NCI-H1694 treated with DMSO at 0.1 percent for 48 hours (cell line): ENCODE data around the gene MTF1.

Experiments
- DNase-seq: peaks from one replicate; lab custom pipeline; 2025; lab: John Stamatoyannopoulos, UW

The MTF1 gene

GRCh38 chr1:37867784-37868183 lies 8.4 kb upstream of the MTF1 start:
- DNase-seq: no peak

DNA sequence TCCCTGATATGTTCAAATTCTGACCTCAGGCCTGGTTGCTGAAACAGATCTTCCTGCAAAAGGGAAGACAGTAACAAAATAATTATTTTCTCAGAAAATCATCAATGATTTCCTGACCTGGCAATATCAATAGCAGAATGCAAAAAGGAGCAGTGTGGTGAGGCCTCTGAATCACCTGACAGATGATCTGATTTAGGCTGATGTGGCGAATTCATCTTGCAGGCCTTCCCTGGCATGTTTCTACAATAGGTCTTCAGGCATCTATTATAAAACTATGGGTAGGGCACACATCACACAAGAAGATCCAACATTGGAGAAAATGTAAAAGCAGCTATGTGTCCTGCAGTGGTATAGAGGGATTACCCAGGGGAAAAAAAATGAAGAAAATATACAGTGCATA lies 7.1 kb upstream of the MTF1 start:
- DNase-seq: no peak

DNA sequence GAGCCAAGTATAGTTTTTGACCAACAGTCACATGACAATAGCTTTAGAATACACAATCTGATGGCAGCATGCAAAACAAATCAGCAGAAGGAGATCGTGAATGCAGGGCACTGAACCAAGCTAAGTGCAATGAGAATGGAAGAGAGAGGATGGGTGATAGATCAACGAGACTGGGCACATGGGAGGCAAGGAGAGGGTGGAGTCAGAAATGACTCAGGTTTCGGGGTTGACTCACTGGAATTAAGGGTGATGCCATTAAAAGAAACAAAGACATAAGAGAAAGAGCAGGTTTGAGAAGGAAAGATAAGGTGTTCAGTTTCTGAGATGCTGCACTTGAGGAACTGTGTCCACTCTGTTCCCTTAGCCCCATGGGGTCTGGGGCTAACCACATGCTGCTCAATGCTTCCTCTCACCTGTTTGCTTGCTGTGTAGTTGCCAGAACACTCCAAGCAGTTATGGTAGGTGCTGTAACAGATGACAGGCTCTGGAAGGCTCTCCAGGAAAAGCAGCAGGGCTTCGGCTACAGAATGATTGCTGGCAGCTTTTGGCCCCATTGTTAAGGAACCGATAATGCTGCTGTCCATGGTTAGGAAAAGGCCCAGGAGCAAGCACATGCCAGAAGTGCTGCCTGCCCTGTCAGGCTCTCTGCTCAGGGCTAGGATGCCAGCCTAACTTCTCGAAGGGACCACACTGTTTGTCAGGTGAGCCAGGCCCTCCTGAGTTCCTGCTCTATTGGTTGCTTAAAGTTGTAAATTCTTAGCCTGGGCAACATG lies 6.1 kb upstream of the MTF1 start:
- DNase-seq: no peak

GRCh38 chr1:37862330-37862729 lies 2.9 kb upstream of the MTF1 start:
- DNase-seq: no peak

GRCh38 chr1:37861151-37861550 lies 1.8 kb upstream of the MTF1 start:
- no peak for DNase-seq

GRCh38 chr1:37860346-37860666 lies 914 bp upstream of the MTF1 start:
- no peak for DNase-seq

GRCh38 chr1:37858931-37859506 lies 373 bp downstream of the MTF1 start:
- no peak for DNase-seq

DNA sequence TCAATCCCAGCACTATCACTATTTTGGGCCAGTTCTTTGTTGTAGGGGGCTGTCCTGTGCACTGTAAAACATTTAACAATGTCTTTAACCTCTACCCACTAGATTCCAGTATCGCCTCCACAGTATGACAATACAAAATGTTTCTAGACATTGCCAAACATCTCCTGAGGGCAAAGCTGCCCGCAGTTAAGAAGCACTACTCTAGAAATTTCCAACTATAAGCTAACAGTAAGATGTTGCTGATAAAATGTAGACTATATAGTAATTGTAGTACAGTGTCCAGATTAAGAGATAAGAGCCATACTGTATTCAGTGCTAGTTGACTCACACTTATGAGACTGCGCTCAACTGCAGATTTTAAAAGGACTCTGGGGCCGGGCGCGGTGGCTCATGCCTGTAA lies 5.0 kb downstream of the MTF1 start:
- no peak for DNase-seq

DNA sequence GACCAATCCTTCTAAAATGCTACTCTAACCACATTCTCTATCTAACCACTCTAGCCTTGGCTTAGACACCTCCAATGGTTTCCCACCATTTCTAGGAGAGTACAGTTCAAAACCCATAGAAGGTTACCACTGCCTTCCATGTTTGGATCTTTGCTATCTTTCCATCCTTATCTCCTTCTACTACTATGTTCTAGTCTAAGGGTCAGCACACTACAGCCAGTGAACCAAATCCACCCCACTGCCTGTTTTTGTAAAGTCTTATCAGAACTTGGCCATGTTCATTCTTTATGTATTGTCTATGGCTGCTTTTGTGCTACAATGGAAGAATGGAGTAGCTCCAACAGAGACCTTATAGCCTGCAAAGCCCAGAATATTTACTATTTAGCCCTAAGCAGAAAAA lies 6.2 kb downstream of the MTF1 start:
- no peak for DNase-seq

DNA sequence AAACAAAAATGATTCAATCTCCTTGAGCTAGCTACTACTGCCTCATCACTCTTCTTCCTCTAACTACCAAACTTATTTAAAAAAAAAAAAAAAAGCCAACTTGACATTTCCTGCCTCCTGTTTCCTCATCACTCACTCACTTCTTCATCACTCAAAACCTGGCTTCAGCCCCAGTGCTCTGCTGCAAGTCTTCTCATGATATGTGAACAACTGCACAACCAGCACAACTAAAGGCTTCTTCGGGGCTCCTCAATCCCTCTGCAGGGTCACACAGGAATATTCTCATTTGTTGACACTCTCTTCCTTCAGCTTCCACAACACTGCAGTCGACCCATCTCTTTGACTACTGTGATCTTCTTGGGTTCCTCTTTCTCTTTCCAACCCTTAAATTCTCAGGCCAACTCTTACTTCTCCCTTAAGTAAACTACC lies 7.6 kb downstream of the MTF1 start:
- no peak for DNase-seq

- no peak for DNase-seq
Observed at GRCh38 chr1:37851262-37851661, 8.1 kb downstream of the MTF1 start.

DNA sequence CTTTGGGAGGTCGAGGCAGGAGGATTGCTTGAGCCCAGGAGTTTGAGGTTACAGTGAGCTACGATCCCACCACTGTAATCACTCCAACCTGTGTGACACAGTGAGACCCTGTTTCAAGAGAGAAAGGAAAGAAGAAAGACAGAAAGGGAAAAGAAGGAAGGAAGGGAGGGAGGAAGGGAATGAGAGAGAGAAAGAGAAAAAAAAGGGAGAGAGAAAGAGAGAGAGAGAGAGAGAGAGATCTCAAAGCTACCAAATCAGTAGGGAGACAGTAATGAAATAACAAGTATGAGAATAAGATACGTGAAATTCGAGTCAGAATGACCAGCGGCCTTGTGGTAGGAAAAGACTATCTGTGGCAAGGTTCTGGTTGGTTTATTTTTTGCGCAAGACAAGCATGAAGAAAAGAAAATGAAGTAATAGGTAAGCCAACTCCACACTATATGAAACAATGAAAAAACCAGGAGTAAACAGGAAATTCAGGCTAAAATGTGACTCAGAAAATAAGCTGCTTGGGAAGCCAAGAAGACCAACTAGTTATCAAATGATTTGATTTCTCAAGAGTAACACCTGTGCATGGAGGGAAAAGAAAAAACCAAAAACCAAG lies 8.9 kb downstream of the MTF1 start:
- no peak for DNase-seq

DNA sequence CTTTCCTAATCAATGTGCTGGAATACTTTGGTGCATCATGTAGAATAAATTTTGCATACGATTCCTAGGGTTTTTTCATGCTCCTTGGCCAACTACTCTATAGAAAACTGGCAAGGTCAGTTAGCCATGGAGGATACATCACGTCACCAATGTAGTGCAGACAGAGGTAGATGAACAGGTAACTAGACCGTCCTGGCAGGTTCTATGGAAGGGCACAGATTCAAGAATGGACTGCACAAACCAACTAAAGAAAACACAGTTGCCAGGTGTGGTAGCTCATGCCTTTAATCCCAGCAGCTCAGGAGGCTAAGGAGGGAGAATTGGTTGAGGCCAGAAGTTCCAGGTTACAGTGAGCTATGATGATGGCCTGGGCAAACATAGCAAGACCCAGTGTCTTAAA lies 9.9 kb downstream of the MTF1 start:
- DNase-seq: no peak

DNA sequence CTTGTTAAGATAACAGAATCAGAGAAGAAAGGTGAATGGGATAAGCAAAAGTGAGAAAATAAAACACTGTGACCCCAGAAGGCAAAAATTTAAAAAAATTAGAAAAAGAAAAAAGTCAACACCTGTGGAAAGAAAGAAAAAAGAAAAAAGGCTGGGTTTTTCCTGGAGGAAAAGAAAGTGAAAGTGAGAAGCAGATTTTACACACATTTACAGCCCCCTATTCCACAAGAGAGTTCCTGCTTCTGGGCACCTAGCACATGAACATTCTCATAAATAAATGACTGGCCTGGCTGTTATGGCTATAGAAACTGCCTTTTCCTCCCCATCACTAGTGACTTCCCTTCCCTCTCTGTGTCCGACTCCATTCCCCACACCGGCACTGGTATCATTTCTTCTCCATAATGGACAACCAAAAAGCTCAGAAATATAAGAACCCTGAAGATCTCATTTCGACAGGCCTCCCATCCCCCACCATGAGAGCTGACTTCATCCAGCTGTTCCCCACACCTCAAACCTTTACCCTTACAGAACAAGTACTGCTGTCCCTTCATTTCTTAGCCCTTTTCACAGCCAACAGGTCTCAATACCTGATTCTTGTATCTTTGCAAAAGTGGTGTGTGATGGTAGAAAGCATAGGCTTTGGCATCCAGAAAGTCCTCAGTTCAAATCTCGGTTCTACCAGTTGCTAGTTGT lies 12.6 kb downstream of the MTF1 start:
- no peak for DNase-seq

DNA sequence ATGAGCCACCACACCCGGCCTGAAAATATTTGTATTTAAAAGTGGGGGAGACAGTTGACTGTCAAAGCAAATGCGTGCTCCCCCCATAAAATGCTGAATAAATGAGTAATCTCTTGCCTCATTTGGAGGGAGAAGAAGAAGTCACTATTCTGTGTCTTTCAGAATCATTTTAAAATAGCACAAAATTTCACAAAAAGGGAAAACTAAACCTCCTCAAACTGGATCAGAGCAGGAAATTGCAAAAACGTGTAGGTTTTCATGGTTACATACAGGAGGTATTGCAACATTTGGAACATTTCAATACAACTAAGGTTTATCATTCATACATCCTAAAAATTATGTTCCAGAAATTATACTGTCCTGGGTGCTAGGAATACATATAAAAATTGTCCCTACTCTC lies 13.6 kb downstream of the MTF1 start:
- no peak for DNase-seq

DNA sequence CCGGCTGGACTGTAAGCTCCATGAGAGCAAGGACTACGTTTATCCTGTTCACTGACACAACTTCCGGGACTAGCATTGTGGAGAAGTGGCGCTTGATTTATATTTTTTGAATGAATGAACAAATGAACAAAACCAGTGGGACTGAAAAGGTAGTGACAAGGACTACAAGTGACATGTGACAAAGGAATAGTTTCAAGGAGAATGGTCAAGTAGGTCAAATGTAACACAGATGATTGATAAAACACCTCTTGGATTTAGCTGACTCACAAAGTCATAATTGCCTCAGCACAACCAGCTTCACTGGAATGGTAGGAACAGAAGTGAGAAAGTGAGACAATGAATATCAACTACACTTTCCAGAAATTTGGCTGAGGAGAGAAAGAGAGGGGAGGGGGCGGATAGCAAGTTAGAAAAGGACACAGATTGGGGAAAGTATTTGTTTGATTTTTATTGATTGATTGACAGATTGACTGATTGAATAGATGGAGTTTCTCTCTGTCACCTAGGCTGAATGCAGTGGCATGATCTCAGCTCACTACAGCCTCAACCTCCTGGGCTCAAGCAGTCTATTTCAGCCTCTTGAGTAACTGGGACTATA lies 14.2 kb downstream of the MTF1 start:
- DNase-seq: no peak

- no peak for DNase-seq
Observed at GRCh38 chr1:37844536-37844935, 14.9 kb downstream of the MTF1 start.

DNA sequence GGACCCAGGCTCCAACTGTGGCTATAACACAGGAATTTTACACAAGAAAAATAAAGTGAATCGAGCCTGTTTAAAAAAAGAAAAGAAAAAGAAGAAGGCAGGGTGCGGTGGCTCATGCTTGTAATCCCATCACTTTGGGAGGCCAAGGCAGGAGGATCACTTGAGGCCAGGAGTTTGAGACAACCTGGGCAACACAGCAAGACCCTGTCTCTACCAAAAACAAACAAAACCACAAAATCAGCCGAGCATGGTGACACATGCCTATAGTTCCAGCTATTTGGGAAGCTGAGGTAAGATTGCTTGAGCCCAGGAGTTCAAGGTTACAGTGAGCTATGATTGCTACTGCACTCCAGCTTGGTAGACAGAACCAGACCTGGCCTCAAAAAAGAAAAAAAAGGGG lies 17.7 kb downstream of the MTF1 start:
- DNase-seq: no peak

DNA sequence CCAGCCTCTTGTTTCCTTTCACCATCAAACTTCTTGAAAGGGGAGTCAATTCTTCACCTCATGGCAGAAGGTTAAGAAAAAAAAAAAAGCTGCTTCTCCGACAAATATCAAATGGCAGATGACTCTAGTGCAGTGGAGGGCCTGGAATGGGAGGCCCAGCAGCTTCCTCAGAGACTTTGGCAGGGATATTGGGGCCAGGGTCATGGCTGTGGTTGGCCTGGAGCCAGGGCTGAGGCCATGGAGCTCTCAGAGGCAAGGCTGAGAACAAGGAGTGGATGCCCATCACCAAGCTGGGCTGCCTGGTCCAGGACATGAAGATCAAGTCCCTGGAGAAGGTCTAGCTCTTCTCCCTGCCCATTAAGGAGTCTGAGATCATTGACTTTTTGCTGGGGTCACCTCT lies 18.7 kb downstream of the MTF1 start:
- no peak for DNase-seq

DNA sequence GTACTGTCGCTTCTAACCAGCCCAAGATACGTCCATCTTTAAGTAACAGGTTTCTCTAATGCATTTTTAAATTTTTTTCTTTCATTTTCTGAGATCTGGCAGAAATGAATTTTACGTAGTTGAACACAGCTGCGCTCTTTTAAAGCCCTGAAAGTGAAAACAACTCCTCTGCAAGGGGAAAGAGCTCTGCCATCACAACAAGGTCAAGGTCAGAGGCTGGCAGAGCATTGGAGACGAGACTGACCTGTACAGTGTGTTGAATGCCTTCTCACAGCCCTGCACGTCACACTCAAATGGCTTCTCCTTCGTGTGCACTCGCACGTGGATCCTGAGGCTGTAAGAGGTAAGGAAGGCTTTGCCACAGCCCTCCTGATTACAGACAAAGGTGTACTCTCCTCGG lies 19.7 kb downstream of the MTF1 start:
- DNase-seq: no peak

DNA sequence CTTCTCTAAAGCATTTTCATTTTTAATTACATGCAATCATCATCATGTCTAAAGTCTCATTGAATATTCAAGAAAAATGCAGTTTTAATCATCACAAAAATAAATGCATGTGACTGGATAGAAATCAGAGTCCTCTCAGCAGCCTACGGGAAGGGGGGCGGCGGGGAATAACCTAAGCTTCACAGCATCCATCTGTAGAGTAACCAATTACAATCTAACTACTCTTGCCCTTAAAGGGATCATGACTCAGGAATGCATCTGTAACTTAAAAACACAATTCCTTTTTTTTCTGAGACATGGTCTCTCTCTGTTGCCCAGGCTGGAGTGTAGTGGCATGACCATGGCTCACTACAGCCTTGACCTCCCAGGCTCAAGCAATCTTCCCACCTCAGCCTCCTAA lies 22.6 kb downstream of the MTF1 start:
- DNase-seq: no peak

GRCh38 chr1:37831809-37832208 lies 27.6 kb downstream of the MTF1 start:
- DNase-seq: no peak

GRCh38 chr1:37831109-37831508 lies 28.3 kb downstream of the MTF1 start:
- DNase-seq: no peak
